Hepatocyte (in vitro differentiated cells): ENCODE data around the gene TTLL5.

Experiments
- CTCF ChIP-seq: fragments of 200-600 bp; sonication (generic); IDR thresholded peaks from 2 replicates; pipeline ENCODE4 v1.5.1; 2016; ENCODE audit warnings: antibody characterized with exemption, mild to moderate bottlenecking; ENCODE audit not compliant: poor library complexity
- EZH2 ChIP-seq: fragments of 200-600 bp; sonication (generic); IDR thresholded peaks from 2 replicates; pipeline ENCODE4 v1.6.1; 2016; ENCODE audit warnings: antibody characterized with exemption, mild to moderate bottlenecking, borderline replicate concordance
- EZH2phosphoT487 ChIP-seq: fragments of 200-600 bp; sonication (generic); IDR thresholded peaks from one replicate; pipeline ENCODE4 v1.6.1; 2018; ENCODE audit warnings: antibody characterized with exemption, mild to moderate bottlenecking, low read depth, moderate library complexity; ENCODE audit not compliant: unreplicated experiment, severe bottlenecking

GRCh38 chr14:75959031-75959430 is 298.0 kb downstream of the TTLL5 start:
- TF ChIP-seq CTCF (no peak), EZH2phosphoT487 (no peak), EZH2 (no peak)
